Left kidney (tissue), 2 donors: ENCODE data around the gene FAM131C. TPM values are rescaled to one million over a fixed set of nuclear protein-coding genes. Genes with fewer than 3 reads are reported as not detected.
"Not testable (repeated sequence)": the region's sequence is repeated elsewhere in the genome, so short reads cannot be mapped to it uniquely, and the experiment has no call there.

Experiments
- DNase-seq: peaks from one replicate; pipeline ENCODE4 v3.0.0-alpha.2; 2013
- polyA plus RNA-seq: library from polyadenylated mRNA; unstranded; fragments of 120-200 nt; gene quantifications from one replicate; pipeline ENCODE4 v1.2.1, GENCODE V29; 2013; ENCODE audit not compliant: insufficient read length

FAM131C gene
- polyA plus RNA-seq, 1 donor: 1.3 TPM

DNA sequence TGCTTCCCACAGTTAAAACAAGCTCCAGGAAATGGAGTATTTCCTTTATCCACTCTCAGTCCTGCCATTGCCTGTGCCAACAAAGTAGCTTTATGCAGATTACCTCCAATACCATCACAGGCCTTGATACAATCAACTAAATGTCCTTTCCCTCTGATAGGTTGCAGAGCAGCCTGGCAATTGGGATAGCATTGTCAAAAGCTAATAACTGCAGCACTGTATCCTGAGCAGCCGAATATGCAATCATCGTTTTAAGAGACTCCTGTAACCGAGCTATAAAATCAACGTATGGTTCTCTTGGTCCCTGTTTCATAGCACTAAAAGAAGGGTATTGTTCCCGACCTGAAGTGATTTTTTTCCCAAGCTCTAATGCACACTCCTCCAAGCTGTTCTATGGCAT is 33.6 kb upstream of the FAM131C start:
- not testable (repeated sequence) for DNase-seq

DNA sequence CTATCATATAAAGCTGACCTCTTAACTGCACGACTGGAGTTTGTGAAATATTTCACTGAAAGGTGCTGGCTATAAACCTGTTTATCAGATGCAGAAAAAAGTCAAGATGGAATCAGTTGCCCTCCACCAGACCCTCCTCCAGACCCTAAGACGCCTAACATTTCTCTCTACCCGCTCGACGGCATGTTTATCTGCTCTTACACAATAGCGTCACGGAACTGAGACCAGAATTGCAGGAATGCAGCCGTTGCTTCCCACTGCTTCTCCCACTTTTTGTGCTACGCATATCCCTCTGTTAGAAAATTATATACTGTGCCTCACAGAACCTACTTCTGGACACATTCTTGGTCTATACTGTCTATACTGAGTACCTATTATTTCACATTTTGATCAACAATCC is 28.2 kb upstream of the FAM131C start:
- DNase-seq: no peak

DNA sequence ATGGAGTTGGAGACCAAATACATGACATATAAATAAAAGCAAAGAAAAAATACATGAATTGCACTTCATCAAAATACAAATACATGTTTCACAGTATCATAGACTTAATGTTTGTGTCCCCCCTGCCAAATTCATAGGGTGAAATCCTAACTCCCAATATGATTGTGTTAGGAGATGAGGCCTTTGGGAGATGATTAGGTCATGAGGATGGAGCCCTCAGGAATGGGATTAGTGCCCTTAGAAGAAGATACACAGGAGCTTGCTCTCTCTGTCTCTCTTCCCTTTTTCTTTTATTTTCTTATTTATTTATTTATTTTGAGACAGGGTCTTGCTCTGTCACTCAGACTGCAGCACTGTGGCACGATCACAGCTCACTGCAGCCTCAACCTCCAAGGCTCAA is 26.0 kb upstream of the FAM131C start:
- DNase-seq: no peak

DNA sequence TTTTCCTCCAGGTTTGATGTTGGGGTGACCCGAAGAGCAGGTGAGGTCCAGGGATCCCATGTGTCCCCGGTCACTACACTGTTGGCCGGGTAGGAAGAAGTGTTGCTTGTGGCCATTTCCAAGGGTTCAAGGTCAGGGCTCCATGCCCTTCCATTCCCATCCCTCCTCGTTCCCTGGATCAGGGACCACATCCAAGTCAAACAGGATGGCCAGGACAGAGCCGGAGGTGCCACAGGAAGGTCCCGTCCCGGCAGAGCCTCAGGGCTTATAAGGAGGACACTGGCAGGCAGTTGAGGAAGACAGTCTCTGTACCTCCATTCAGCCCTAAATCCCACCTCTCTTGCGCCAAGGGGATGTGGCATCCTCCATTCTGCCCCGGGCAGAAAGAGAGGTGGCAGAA is 22.0 kb upstream of the FAM131C start:
- no peak for DNase-seq

DNA sequence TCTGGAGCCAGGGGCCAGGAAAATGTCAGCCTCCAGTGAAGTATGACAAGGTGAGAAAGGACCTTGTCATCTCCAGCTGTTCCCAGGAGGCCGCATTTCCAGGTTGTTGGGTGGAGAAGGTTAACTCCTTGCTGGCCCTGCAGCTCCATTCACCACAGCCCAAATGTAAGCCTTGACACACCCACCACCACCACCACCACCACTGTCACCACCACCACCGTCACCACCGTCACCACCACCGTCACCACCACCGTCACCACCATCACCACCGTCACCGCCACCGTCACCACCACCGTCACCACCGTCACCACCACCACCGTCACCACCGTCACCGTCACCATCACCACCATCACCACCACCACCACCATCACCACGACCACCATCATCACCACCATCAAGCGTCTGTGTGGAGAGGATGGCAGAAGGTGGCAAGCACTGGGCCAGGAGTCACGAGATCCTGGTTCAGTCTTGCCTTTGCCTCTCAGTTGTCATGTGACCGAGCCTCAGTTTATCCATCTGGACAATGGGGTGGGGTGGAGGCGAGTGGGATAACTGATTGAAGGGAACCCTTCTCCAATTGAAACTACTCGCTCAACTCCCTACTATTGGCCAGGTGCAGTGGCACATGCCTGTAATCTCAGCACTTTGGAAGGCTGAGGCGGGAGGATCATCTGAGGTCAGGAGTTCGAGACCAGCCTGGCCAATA is 21.2 kb upstream of the FAM131C start:
- no peak for DNase-seq

DNA sequence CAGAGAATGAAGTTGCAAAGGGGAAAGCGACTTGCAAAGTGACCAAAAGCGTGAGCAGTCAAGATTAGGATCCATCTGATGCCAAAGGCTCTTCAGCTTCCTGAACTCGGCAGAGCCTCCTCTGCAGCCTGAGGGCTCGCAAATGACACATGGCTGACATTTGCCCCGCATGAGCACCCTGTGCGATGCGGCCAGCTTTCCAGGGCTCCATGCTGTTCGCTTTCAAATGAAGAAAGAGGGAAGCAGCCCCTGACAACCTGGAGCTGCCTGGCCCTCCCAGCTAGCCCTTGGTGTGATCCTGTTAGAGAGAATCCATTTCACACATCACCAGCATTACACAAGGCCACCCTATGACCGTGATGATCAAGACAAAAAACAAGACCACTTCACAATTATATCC is 20.2 kb upstream of the FAM131C start:
- no peak for DNase-seq

DNA sequence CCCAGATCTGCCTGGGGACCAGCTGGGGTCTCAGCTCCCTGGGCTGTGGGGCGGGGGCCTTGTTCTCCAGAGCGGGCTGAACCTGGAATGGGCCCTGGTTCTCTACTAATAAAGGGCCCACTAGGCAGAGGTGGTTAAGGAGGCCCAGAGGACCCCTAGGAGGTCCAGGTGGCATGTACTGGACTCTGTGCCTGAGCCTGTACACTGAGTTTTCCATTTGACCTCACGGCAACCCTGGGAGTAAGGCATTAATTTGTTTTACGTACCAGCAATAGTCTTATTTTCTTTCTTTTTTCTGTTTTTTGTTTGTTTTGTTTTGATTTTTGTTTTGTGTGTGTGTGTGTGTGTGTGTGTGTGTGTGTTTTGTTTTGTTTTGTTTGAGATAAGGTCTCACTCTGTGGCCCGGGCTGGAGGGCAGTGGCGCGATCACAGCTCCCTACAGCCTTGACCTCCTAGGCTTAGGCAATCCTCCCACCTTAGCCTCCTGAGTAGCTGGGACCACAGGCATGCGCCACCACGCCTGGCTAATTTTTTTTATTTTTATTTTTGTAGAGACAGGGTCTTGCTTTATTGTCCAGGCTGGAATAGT is 19.6 kb upstream of the FAM131C start:
- no peak for DNase-seq

DNA sequence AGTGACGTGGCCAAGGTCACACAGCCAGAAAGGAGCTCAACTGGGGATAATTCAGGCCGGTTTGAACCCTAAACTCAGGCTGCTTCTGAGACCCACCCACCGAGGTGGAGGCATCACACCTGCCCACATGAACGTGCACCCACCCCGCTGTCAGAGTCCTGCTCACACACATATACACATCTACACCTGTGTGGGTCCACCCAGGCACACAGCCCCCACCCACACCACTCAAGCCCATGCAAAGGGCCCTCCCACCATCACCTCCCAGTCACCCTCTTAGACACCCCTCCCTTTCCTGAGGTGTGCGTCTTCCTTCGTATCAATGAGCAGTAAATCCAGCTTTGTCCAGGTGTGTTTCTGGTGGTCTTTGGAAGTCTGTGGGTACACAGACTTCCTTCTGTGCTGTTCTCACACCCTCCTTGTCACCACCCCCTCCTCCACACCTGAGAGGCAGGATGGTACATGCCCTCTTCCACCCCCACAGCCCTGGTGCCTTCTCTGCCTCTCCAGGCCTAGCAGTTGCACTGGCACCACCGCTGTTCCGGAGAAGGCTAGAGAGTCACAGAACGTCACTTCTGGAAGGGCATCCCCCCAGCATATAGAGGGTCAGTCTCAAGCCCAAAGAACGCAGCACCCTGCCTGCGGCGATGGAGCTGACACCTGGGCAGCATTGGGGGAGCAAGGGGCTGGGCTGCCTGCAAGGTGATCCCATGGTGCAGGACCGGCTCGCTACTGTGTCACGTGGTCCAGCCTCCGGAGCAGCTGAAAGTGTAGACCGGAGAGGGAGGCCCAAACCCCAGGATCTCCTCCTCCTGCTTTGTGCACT is 18.9 kb upstream of the FAM131C start:
- no peak for DNase-seq

DNA sequence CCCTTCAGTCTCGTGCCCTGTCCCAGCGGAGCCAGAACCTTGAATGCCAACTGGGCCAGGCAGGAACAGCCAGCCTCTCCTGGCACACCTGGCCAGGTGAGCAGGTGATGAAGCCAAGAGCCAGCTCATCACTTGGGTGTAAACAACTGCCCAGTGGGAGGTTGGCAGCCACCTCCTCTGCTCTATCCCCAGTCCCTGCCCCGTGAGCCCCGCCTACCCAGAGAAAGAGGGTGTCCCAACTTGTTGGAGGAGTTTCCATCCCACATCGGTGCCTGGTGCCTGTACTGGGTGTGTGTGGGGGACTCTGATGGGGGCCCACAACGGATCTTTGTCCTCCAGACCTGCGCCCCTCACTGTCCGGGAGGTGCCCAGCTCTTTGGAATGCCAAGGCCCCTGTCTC is 17.8 kb upstream of the FAM131C start:
- DNase-seq: no peak

DNA sequence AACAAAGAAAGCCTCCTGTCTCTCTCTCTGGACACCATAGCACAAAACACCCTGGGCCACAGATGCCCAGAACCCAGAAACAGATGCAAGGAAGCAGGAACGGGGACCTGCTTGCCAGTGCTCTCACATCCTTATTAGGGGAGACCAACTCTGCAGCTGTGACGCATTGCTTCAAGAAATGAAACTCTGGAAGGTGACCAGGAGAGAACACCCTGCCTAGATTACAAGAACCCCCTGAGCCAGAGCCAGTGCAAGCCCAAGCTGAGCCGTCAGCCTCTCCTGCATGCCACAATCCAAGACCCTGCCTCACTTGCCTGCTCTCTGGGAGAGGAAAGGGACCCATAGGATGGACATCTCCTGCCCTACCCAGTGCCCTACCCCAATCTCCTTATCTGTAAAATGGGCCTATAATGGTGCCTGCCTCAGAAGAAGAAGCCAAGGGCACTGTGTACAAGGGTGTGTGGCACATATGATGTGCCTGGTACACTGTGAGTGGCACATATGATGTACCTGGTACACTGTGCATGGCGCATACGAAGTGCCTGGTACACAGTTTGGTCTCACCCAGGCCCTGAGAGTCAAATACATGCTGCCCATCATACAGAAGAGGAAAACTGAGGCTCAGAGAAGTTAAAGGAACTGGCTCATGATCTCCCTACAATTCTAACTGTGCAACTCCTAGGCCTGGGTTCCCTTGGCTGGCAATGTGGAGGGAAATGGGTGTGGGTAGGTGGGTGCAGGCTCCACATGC is 16.8 kb upstream of the FAM131C start:
- no peak for DNase-seq

DNA sequence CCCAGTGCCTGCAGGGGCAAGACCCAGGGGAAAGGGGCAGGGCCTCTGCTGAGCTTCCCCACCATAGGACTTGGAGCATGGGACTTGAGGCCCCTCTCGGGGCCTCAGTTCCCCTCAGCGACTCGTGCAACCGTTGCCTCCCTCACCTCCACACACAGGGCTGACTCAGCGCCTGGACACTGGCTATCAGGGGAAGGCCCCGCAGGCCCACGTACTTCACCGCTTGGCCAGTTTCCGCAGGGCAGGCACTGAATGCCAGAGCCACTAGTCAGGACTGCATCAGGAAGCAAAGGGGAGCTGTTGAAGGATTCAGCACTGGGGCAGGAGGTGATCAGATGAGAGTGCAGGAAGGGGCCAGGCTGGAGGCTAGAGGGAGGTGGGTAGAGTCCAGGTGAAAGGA is 15.5 kb upstream of the FAM131C start:
- no peak for DNase-seq

DNA sequence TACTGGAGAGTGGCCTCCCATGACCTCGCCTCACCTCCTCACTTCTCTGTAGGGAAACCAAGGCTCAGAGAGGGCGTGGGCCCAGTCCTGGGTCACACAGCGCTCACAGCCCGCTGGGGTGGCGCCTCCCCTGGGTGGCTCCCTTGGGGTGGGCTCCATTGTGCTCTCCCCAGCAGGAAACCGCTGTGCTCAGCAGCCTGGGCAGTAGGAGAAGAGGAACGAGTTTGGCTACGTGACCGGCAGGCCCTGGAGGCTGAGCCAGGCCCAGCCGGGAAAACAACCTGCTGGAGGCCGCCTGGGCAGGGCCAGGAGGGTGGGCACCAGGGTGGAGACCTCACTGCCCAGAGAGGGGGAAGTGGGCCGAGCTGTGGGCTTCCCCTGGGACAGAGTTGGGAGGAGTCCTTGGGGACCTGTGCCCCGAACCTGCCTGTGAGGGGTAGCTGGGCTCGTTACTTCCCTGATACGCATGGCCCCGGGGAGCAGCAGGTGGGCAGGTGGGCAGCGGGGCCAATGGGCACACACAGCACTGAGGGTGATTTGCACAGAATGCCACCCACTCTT is 15.0 kb upstream of the FAM131C start:
- no peak for DNase-seq

DNA sequence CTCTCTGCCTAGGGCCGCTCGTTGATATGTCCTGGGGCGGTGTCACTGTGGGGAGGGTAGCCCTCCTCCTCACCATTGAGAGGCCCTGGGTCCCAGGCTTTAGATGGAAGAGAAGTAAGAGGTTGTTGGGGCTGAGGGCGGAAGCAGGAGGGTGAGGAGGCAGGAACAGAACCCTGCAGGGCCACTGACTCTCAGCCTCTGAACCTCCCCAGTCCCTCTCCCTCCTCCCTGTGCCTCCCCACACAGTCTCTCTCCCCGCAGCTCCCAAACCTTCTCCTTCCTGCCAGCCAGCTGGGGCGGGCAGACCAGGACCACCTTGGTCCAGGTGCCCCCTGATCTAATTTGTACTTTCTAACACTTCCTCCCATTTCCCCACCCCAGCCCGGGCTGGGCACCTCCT is 14.3 kb upstream of the FAM131C start:
- DNase-seq: no peak

DNA sequence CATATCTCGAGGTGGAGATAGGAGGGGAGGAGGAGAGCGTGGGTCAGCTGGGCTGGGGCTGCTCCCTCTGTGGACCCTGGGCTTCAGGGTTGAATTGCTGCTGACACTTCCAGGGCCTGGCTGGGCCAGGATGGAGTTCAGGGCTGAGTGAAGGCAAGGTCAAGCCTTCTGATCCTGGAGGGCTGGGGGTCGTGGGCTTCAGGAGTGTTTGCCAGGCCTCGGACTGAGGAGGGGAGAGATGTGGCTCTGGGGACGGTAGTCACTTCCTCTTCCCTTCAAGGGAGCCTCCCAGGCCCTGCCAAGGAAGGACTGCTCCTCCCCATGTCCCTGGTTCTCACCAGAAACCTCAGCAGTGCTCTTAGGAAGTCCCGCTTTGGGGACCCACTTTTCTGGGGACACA is 12.1 kb upstream of the FAM131C start:
- DNase-seq: no peak

DNA sequence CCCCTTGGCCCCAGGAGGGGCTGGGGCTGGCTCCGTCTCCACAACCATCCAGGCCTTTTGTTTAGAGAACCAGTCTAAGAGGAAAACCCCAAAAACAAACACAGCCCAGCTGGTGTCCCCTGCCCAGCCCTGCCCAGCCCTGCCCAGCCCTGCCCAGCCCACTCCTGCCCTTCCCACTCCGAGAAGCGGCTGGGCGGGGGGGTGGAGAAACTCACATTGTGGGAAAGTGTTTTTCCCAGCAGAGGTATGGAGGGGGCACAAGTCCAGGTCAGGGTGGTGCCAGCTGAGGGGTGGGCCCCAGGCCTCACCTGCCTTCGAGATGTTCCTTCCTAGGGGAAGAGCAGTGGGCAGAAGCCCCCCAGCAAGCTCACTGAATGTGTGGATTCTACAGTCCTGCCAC is 10.0 kb upstream of the FAM131C start:
- no peak for DNase-seq

DNA sequence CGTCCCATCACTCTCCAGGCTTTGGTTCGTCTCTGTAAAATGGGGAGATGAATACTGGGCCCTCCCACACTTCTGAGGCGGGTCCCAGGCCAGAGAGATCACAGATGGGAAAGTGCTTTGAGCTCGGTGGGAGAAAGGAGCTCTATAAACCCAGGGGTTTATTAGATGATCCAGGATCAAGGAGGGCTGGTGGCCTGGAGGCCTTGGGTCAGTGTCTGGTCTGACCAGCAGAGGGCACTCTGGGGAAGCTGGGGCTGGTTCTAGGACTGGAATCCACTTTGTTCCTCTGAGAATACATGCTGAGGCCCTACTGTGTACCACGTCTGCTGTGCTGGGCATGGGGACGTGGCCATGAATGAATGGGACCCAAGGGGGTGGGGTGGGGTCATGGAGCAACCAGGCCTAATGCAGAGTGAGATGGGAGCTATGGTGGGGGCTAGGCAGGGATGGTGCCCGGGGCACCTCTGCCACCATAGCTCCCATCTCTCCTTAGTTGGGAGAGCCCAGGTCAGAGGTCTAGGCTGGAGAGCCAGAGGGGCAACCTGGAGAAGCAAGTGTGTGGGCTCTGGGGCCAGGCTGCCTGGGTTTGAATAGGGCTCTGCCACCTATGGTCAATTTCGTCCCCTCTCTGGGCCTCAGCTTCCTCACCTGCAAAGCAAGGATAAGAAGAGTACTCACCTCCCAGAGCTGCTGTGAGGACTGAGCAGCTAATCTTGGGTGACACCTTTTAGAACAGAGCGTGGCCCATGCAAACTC is 9.0 kb upstream of the FAM131C start:
- DNase-seq: peak; percentile 45

DNA sequence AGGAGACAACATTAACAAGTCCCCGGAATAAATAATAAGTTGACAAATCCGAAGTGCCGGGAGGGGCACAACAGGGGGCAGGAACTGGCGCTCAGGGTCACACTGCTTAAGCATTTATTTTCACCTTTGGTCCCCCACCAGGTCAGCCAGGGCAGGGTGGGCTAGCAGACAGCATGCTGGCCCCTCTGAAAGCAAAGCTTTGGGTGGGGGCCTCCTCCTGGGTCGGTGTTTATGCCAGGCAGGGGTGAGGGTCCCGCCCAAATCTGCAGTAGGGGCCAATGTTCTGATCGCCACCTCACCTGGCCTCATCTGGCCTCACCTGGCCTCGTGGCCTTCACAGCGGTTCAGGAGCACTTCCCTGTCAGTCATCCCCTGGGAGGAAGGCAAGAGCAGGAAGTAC is 8.2 kb upstream of the FAM131C start:
- no peak for DNase-seq

DNA sequence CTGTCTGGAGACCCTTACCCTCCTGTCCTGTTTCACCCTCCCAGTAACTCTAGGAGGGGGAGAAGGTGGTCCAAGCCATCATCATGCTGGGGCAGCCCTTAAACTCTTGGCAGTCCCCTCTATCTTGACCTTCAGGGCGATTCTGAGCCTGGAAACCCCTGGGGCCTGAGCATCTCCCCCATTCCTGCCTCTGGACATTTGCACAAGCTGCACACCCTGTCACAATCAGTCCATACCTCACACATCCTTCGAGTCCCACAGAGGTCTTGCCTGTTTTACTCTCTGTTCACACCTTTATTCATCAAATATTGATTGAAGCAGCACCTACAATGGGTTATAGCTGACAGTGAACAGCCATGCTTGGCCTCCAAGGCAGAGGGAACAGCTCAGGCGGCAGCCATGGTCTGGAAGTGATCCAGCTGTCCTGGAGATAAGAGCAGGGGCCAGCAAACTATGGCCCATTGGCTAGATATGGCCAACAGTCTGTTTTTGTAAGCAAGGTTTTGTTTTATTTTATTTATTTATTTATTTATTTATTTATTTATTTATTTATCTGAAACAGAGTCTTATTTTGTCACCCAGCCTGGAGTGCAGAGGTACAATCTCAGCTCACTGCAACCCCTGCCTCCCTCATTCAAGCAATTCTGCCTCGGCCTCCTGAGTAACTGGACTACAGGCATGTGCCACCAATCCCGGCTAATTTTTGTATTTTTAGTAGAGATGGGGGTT is 7.1 kb upstream of the FAM131C start:
- DNase-seq: no peak

DNA sequence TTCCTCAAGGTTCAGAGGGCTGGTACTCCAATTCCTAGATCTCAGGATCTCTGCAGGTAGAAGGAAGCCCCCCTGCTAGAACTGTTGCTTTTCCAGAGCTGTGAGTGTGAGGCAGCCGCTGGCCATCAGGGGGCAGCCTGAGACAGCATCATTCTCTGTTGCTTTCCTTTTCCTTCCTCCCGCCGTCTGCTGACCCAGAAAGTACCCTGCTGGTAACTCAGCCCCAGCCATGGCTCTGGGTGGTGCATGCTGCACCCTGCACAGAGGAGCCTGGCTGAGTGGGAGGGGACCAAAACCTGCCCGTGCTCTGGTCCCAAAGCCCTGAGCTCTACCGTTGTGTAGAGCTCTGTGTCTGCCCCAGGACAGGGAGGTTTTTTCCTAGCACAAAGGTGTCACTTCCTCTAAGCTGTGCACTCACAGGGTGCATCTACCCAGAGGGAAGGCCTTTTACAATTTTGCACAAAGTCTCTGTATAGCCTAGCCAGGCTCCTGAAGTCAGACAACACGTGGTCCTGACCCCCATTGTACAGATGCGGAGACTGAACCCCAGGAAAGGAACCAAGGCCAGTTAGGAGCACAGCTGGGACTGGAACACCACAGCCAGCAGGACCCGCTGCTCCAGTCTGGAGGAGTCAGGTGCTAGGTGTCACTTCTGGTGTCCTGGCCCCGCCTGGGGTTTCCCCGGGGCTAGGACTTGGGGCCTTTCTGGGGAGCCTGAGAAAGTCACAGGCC is 5.6 kb upstream of the FAM131C start:
- peak; percentile 80 for DNase-seq
